ENCODE data around the gene ATG3. TPM values are rescaled to one million over a fixed set of nuclear protein-coding genes. Genes with fewer than 3 reads are reported as not detected.

The ATG3 gene
- total RNA-seq, 1 experiment from 2014 or later, result 59.3 TPM

GRCh38 chr3:112607863-112608262 is 46.1 kb upstream of the ATG3 start:
- DNase-seq, result no peak
- H2AFZ ChIP-seq (ENCODE audit: low read length), result no peak overlapping the region
- no peak for TF ChIP-seq CTCF (conservative IDR thresholded peaks at IDR 0.05)
- no peak overlapping the region for H3K9ac ChIP-seq (ENCODE audit: extremely low read depth, insufficient read length, low read length)
- H2BK15ac ChIP-seq (ENCODE audit: low read depth, low read length), result no peak overlapping the region
- H2BK120ac ChIP-seq (ENCODE audit: low read depth, low read length, poor library complexity, severe bottlenecking), result no peak overlapping the region
- H2BK12ac ChIP-seq (ENCODE audit: insufficient read length, low read depth, low read length), result no peak overlapping the region
- Mint-ChIP-seq H3K4me1 (peaks cover 0 to 3% of the 10 kb centered on the region in 2 experiments; a peak in 1 of 4 replicates), H3K27ac (no peak overlapping the region), H3K4me3 (no peak overlapping the region), H3K36me3 (ENCODE audit: insufficient read depth in 1 of 3, low read depth in 3 of 3) (no peaks in the 10 kb centered on the region), H3K9me3 (no peaks in the 10 kb centered on the region), H3K27me3 (ENCODE audit: low read depth) (no peaks in the 10 kb centered on the region)
- H3K9me3 ChIP-seq (ENCODE audit: control insufficient read depth, low read depth, low read length), result no peaks in the 10 kb centered on the region
- H3K56ac ChIP-seq (ENCODE audit: insufficient read length, low read depth, low read length), result no peak overlapping the region
- H3K4me2 ChIP-seq (ENCODE audit: insufficient read depth, insufficient read length, low read length), result no peak overlapping the region
- H3T11ph ChIP-seq (ENCODE audit: low read length), result no peak overlapping the region
- H4K5ac ChIP-seq (ENCODE audit: insufficient read length, low read depth, low read length), result no peak overlapping the region
- H3K14ac ChIP-seq (ENCODE audit: insufficient read depth, low read length), result no peak overlapping the region
- no peak overlapping the region for H3K18ac ChIP-seq (ENCODE audit: insufficient read length, low read depth, low read length)
- H3K27me3 ChIP-seq (ENCODE audit: insufficient read depth, low read length), result no peaks in the 10 kb centered on the region
- no peak overlapping the region for H4K91ac ChIP-seq (ENCODE audit: insufficient read length, low read depth, low read length)
- H3K23me2 ChIP-seq (ENCODE audit: insufficient read length, low read depth, low read length, poor library complexity, severe bottlenecking), result no peaks in the 10 kb centered on the region
- no peak overlapping the region for H2BK20ac ChIP-seq (ENCODE audit: low read depth, low read length, poor library complexity, severe bottlenecking)
- no peaks in the 10 kb centered on the region for H3K79me2 ChIP-seq (ENCODE audit: insufficient read depth, low read length)
- 0 out of 2 replicates have a peak, but pooled peaks cover 3% of the 10 kb centered on the region for H3K4me1 ChIP-seq (ENCODE audit: insufficient read depth, low read length)
- H2AK5ac ChIP-seq (ENCODE audit: insufficient read length, low read length), result no peak overlapping the region
- H2BK5ac ChIP-seq (ENCODE audit: insufficient read length, low read length), result no peak overlapping the region
- H4K8ac ChIP-seq (replicated peaks; ENCODE audit: insufficient read length, low read depth, low read length), result no peak overlapping the region
- H3K4ac ChIP-seq (ENCODE audit: low read depth, low read length), result no peak overlapping the region
- no peaks in the 10 kb centered on the region for H4K20me1 ChIP-seq (ENCODE audit: control insufficient read depth, insufficient read depth, insufficient read length)
- H3K23ac ChIP-seq (ENCODE audit: insufficient read length, low read depth, low read length), result no peak overlapping the region
- no peaks in the 10 kb centered on the region for H3K79me1 ChIP-seq (ENCODE audit: insufficient read depth, low read depth, low read length, poor library complexity, severe bottlenecking)
- H3K27ac ChIP-seq (ENCODE audit: insufficient read length, low read depth, low read length), result no peak overlapping the region

Data from H9 (cell line).